Endothelial cell of umbilical vein (primary cell): ENCODE data around the gene PEX3. TPM values are rescaled to one million over a fixed set of nuclear protein-coding genes. Genes with fewer than 3 reads are reported as not detected.
"Not testable (repeated sequence)": the region's sequence is repeated elsewhere in the genome, so short reads cannot be mapped to it uniquely, and the experiment has no call there.

Source experiments
- BruUV-seq: library from RNA; stranded (reverse); fragments of 400-500 nt; replicated peaks from 2 replicates; lab custom pipeline; 2021; lab: Mats Ljungman, UMichigan
- CTCF ChIA-PET: fragments of 300-600, 350-600 bp; sonication (Branson Sonifier 250); formaldehyde crosslinking; loops from one replicate; lab custom pipeline; 2021; ENCODE audit warnings: antibody characterized with exemption, inconsistent platforms; lab: Charles Lee
- POLR2A ChIA-PET: fragments of 300-600, 350-600 bp; sonication (Branson Sonifier 250); formaldehyde crosslinking; loops from one replicate; lab custom pipeline; 2021; ENCODE audit warnings: antibody characterized with exemption, inconsistent platforms; lab: Charles Lee
- DNase-seq: peaks from one replicate; pipeline ENCODE4 v3.0.0-alpha.2; 2011; ENCODE audit warnings: low read depth, low spot score
- FAIRE-seq: peaks from 2 replicates; lab custom pipeline; 2011; peaks lifted over from hg19 to GRCh38; lab: Jason Lieb, UNC
- H2AFZ ChIP-seq: 2 replicates; pipeline ENCODE4 v1.6.0; 2012; ENCODE audit warnings: low read depth, low read length, control low read depth, inconsistent platforms
- H3K27ac ChIP-seq: 2 replicates; pipeline ENCODE4 v1.5.1; 2011; ENCODE audit warnings: low read depth, mild to moderate bottlenecking, control low read depth, low read length, moderate library complexity; ENCODE audit not compliant: insufficient read depth
- H3K27me3 ChIP-seq, 2 experiments: 2 replicates each; pipeline versions ENCODE4 v1.6.0 to v1.6.1; 2011; ENCODE audit warnings: low read length in 2 of 2, mixed read lengths in 1 of 2; ENCODE audit not compliant: control insufficient read depth in 2 of 2, insufficient read depth in 2 of 2
- H3K36me3 ChIP-seq, 2 experiments: 2 replicates in 1 of 2; 3 replicates in 1 of 2; pipeline ENCODE4 v1.5.1; 2011; ENCODE audit warnings: low read length in 2 of 2, mild to moderate bottlenecking in 1 of 2, moderate library complexity in 1 of 2; ENCODE audit not compliant: control insufficient read depth in 2 of 2, insufficient read depth in 2 of 2; ENCODE audit errors: extremely low read depth in 1 of 2
- H3K4me1 ChIP-seq: 3 replicates; pipeline ENCODE4 v1.5.1; 2011; ENCODE audit warnings: mild to moderate bottlenecking, low read length; ENCODE audit not compliant: control insufficient read depth, insufficient read depth; ENCODE audit errors: extremely low read depth
- H3K4me2 ChIP-seq: 2 replicates; pipeline ENCODE4 v1.6.1; 2011; ENCODE audit warnings: low read length, control low read depth, mixed read lengths; ENCODE audit not compliant: insufficient read depth
- H3K4me3 ChIP-seq, 3 experiments: fragments of 200-600 bp in 1 of 3; sonication (generic), shearing (Covaris generic) in 1 of 3; replicated peaks in 1 of 3; 2 replicates each; pipeline ENCODE4 v1.5.1; 2011 to 2016; ENCODE audit warnings: control low read depth in 3 of 3, low read length in 3 of 3, mild to moderate bottlenecking in 2 of 3, inconsistent platforms in 1 of 3, low read depth in 1 of 3, moderate library complexity in 1 of 3; ENCODE audit not compliant: insufficient read depth in 1 of 3
- H3K79me2 ChIP-seq: 2 replicates; pipeline ENCODE4 v1.6.0; 2012; ENCODE audit warnings: low read length, inconsistent platforms; ENCODE audit not compliant: control insufficient read depth, insufficient read depth
- H3K9ac ChIP-seq: replicated peaks from 2 replicates; pipeline ENCODE3; 2011; ENCODE audit warnings: low read length, control low read depth; ENCODE audit not compliant: insufficient read depth; ENCODE audit errors: extremely low read depth
- H3K9me1 ChIP-seq: replicated peaks from 3 replicates; pipeline ENCODE4 v1.6.0; 2011; ENCODE audit warnings: mild to moderate bottlenecking, low read length; ENCODE audit not compliant: control insufficient read depth, insufficient read depth; ENCODE audit errors: extremely low read depth
- H3K9me3 ChIP-seq: replicated peaks from 2 replicates; pipeline ENCODE4 v1.5.1; 2012; ENCODE audit warnings: low read length, inconsistent platforms; ENCODE audit not compliant: control insufficient read depth, insufficient read depth
- H4K20me1 ChIP-seq: replicated peaks from 2 replicates; pipeline ENCODE3; 2011; ENCODE audit warnings: mild to moderate bottlenecking, low read length; ENCODE audit not compliant: control insufficient read depth, insufficient read depth; ENCODE audit errors: extremely low read depth
- CTCF ChIP-seq, 2 donors: IDR thresholded peaks; 1 replicate in 1 of 2; 2 replicates in 1 of 2; pipeline ENCODE4 v1.5.1; 2011; ENCODE audit warnings: low read length in 2 of 2, mild to moderate bottlenecking in 2 of 2, moderate library complexity in 2 of 2, control low read depth in 1 of 2, inconsistent platforms in 1 of 2, low read depth in 1 of 2; ENCODE audit not compliant: insufficient read depth in 1 of 2; ENCODE audit errors: extremely low read depth in 1 of 2
- EZH2 ChIP-seq: IDR thresholded peaks from 2 replicates; pipeline ENCODE4 v1.6.1; 2012; ENCODE audit warnings: borderline replicate concordance, low read depth, mild to moderate bottlenecking, moderate library complexity, low read length, inconsistent platforms; ENCODE audit not compliant: severe bottlenecking
- MAX ChIP-seq: IDR thresholded peaks from 2 replicates; pipeline ENCODE4 v1.6.1; 2011; ENCODE audit not compliant: insufficient read depth, insufficient read length
- POLR2A ChIP-seq: IDR thresholded peaks from 2 replicates; pipeline ENCODE4 v1.6.1; 2012; ENCODE audit warnings: low read depth, mild to moderate bottlenecking, control low read depth, low read length
- POLR2AphosphoS5 ChIP-seq: IDR thresholded peaks from 2 replicates; pipeline ENCODE4 v1.6.1; 2012; ENCODE audit warnings: low read depth, mild to moderate bottlenecking, control low read depth, low read length, moderate library complexity; ENCODE audit not compliant: insufficient read depth
- dilution Hi-C: fragments of 300-500 bp; cut with MboI; formaldehyde crosslinking; loops from one replicate; pipeline ENCODE4 v1.15.0; 2019; ENCODE audit warnings: low sequenced_read_pairs; ENCODE audit not compliant: extremely low pct_ligation_motif_present
- intact Hi-C: fragments of 100-400 bp; cut with micrococcal nuclease; formaldehyde crosslinking; loops from one replicate; pipeline ENCODE4 v1.10.0; 2022
- polyA plus RNA-seq, 4 experiments: library from polyadenylated mRNA; depleted of rRNA in 3 of 4; stranded (reverse) in 3 of 4; unstranded in 1 of 4; fragments of >200 nt; gene quantifications; 2 replicates each; pipeline versions ENCODE4 v1.2.1 to v1.2.3, GENCODE V29; 2011 to 2012; ENCODE audit warnings: missing spikeins in 1 of 4
- total RNA-seq: library from RNA; stranded (reverse); gene quantifications from 2 replicates; pipeline ENCODE4 v1.2.3, GENCODE V29; 2021

Gene PEX3
- total and polyA plus RNA-seq, 2 donors (not counting 3 experiments of a cell fraction or from before 2014, with no cell fraction given): 8.7 to 21.7 TPM

- FAIRE-seq: no peak
- no peaks in the 10 kb centered on the region for H4K20me1 ChIP-seq
- intact Hi-C loops (no loop called here), dilution Hi-C loops (no loop called here)
- H3K79me2 ChIP-seq: peaks cover 22% of the 10 kb centered on the region
- H3K27me3 ChIP-seq: no peaks in the 10 kb centered on the region
- CTCF ChIA-PET: interaction anchor here (1.6 kb wide), 1 partner anchor 15 kb away, joined by 3 read pairs; no protein-coding TSS in a partner anchor
- no peak for DNase-seq
- TF ChIP-seq POLR2A (no peak), MAX (no peak), CTCF (IDR thresholded peaks at IDR 0.05; ENCODE audit: extremely low read depth in 1 of 2, insufficient read depth in 1 of 2, low read depth in 1 of 2, low read length in 2 of 2) (no peak), POLR2AphosphoS5 (no peak), EZH2 (no peak)
- POLR2A ChIA-PET: no interaction called here
- no peak overlapping the region for H2AFZ ChIP-seq
- H3K4me1 ChIP-seq: no peaks in the 10 kb centered on the region
- H3K4me2 ChIP-seq: no peak overlapping the region
- no TSS peak for BruUV-seq
- H3K9me1 ChIP-seq: no peaks in the 10 kb centered on the region
- no peaks in the 10 kb centered on the region for H3K36me3 ChIP-seq
- no peak overlapping the region for H3K4me3 ChIP-seq
- H3K27ac ChIP-seq: no peak overlapping the region
- H3K9me3 ChIP-seq: no peaks in the 10 kb centered on the region
- no peak overlapping the region for H3K9ac ChIP-seq
Measured at GRCh38 chr6:143443096-143443495, 7.5 kb upstream of the PEX3 start.

- H3K79me2 ChIP-seq: peaks cover 31% of the 10 kb centered on the region
- H3K4me3 ChIP-seq, dilution Hi-C loops, BruUV-seq, H3K9me3 ChIP-seq, H3K36me3 ChIP-seq, CTCF ChIA-PET, POLR2A ChIA-PET, H3K27me3 ChIP-seq, H3K27ac ChIP-seq, intact Hi-C loops, H3K4me2 ChIP-seq, H4K20me1 ChIP-seq, FAIRE-seq, H2AFZ ChIP-seq, H3K9ac ChIP-seq, H3K9me1 ChIP-seq, DNase-seq: not testable (repeated sequence)
- peaks cover 18% of the 10 kb centered on the region for H3K4me1 ChIP-seq
Measured at GRCh38 chr6:143447865-143448264, 2.7 kb upstream of the PEX3 start.
